SK-N-MC (cell line): ENCODE results near the gene GALNT14.

Experiments used
- DNase-seq: peaks from one replicate; pipeline ENCODE4 v3.0.0-alpha.2; 2011; ENCODE audit warnings: low read depth, low spot score
- H3K27ac ChIP-seq: fragments of 200-600 bp; sonication (generic); 2 replicates; pipeline ENCODE4 v1.5.1; 2016; ENCODE audit warnings: mixed run types
- H3K36me3 ChIP-seq: fragments of 200-600 bp; sonication (generic); 2 replicates; pipeline ENCODE4 v1.6.1; 2017; ENCODE audit warnings: antibody characterized with exemption, low read length, mixed read lengths; ENCODE audit not compliant: insufficient read depth
- H3K4me3 ChIP-seq: fragments of 200-600 bp; sonication (generic); 2 replicates; pipeline ENCODE4 v1.5.1; 2016
- H3K9ac ChIP-seq: fragments of 200-600 bp; sonication (generic); 2 replicates; pipeline ENCODE4 v1.8.0; 2017; ENCODE audit warnings: mixed run types, mixed read lengths; ENCODE audit not compliant: insufficient read length
- H3K9me3 ChIP-seq: fragments of 200-600 bp; sonication (generic); 2 replicates; pipeline ENCODE4 v1.6.1; 2017; ENCODE audit warnings: low read depth, mild to moderate bottlenecking, antibody characterized with exemption, low read length, moderate library complexity, mixed read lengths
- EZH2 ChIP-seq: fragments of 200-600 bp; sonication (generic); IDR thresholded peaks from one replicate; pipeline ENCODE4 v1.6.1; 2017; ENCODE audit warnings: antibody characterized with exemption
- FOXP2 ChIP-seq: optimal IDR thresholded peaks from 2 replicates; pipeline ENCODE3; 2011; ENCODE audit warnings: mild to moderate bottlenecking, moderate library complexity; ENCODE audit not compliant: insufficient read depth; ENCODE audit errors: extremely low read length, control extremely low read depth
- POLR2AphosphoS5 ChIP-seq: IDR thresholded peaks from 2 replicates; pipeline ENCODE4 v1.6.1; 2012; ENCODE audit warnings: mild to moderate bottlenecking, low read depth, low read length, borderline replicate concordance

The GALNT14 gene

DNA sequence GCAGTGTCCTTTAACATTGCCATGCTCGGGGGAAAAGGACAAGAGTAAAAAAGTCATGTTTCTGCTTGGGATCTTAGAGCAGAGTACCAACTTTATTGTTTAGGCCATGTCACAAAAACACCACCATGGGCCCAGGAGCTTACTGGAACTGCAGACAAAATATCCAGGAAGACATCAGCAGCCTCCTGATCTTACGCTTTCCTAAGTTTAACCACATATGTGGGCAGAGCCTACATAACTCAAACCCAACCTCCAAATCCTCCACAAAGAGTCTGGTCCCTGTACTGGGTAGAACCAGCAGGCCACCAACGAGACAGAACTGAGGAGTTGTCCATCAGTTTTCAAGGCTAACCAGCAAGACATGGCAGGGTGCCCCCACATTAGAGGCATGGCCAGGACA is 10.3 kb downstream of the GALNT14 start:
- Histone ChIP-seq H3K36me3 (no peaks in the 10 kb centered on the region), H3K27ac (no peak overlapping the region), H3K9me3 (no peaks in the 10 kb centered on the region), H3K4me3 (no peak overlapping the region), H3K9ac (no peak overlapping the region)
- no peak for TF ChIP-seq POLR2AphosphoS5
- no peak for TF ChIP-seq EZH2
- TF ChIP-seq FOXP2: no peak
- DNase-seq: no peak

GRCh38 chr2:31125918-31126695 is 12.1 kb downstream of the GALNT14 start:
- H3K36me3 ChIP-seq: no peaks in the 10 kb centered on the region
- no peak for TF ChIP-seq EZH2
- TF ChIP-seq FOXP2: no peak
- TF ChIP-seq POLR2AphosphoS5: no peak
- H3K27ac ChIP-seq: no peak overlapping the region
- DNase-seq: no peak
- no peak overlapping the region for H3K4me3 ChIP-seq
- H3K9ac ChIP-seq: no peak overlapping the region
- H3K9me3 ChIP-seq: no peaks in the 10 kb centered on the region

GRCh38 chr2:31124904-31125303 is 13.3 kb downstream of the GALNT14 start:
- no peak for TF ChIP-seq EZH2
- no peak for TF ChIP-seq POLR2AphosphoS5
- TF ChIP-seq FOXP2: no peak
- DNase-seq: no peak
- Histone ChIP-seq H3K9ac (no peak overlapping the region), H3K27ac (no peak overlapping the region), H3K9me3 (no peaks in the 10 kb centered on the region), H3K36me3 (no peaks in the 10 kb centered on the region), H3K4me3 (no peak overlapping the region)

DNA sequence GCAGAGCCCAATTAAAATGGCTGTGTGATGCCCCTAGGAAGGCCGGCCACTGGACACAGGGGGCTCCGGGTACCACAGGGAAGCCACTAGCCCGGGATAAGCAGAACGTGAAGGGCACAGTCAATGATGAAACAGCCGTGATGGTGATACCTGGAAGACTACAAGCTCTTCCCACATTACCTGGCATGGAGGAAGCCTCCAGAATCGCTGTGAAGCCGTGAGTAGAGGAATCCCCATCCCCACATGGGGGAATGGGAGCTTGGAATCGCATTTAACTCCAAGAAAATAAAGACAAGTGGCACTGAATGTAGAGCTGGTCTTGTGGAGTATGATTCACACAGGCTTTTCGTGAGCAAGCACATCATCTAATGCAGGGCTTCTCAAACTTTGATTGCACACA is 16.1 kb downstream of the GALNT14 start:
- no peaks in the 10 kb centered on the region for H3K9me3 ChIP-seq
- TF ChIP-seq POLR2AphosphoS5 (no peak), EZH2 (no peak), FOXP2 (no peak)

DNA sequence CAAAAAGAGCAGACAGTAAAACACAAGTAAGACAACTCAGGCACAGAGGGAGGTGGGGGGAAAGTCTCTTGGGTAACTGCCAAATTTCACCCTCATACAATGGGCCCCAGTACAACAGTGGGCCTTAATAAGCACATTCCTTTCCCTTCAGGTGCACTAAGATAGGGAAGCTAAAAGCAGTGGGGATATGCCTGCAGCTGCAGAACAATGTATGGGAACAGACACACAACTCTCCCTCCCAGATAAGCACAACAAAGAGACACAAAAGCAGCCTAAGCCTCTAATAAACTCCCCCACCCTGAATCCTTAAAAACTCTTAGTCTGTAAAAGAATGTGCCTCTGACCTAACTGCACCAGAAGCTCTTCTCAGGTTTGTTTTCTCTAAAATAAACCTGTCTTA is 24.5 kb downstream of the GALNT14 start:
- H3K9ac ChIP-seq: no peak overlapping the region
- no peak overlapping the region for H3K4me3 ChIP-seq

More for the DNA sequence above, 16.1 kb downstream of the GALNT14 start:
- DNase-seq: no peak
- no peak overlapping the region for H3K9ac ChIP-seq
- no peak overlapping the region for H3K4me3 ChIP-seq
- no peak overlapping the region for H3K27ac ChIP-seq
- no peaks in the 10 kb centered on the region for H3K36me3 ChIP-seq

DNA sequence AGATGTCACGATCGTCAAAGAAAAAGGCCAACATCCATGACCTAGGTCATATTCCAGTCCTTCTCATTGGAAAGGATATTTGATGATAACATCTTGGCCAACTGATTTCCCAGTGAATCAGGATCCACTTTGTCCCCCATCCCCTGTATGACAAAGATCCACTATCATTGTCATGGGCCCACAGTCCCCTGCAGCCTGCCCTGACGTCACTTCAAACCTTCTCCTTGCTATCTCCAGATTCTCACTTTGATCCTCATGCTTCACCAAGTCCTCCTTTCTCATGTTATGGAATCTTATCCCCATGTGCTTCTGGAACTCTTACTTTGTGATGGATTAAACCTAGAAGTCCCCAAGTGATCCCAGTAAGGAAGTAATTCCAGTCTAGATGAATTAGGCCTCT is 25.7 kb downstream of the GALNT14 start:
- no peak overlapping the region for H3K27ac ChIP-seq
- no peak for DNase-seq
- no peak for TF ChIP-seq EZH2
- H3K9ac ChIP-seq: no peak overlapping the region
- H3K9me3 ChIP-seq: no peaks in the 10 kb centered on the region
- no peak overlapping the region for H3K4me3 ChIP-seq
- H3K36me3 ChIP-seq: no peaks in the 10 kb centered on the region

More for the DNA sequence above, 24.5 kb downstream of the GALNT14 start:
- H3K27ac ChIP-seq: no peak overlapping the region
- TF ChIP-seq POLR2AphosphoS5 (no peak), EZH2 (no peak), FOXP2 (no peak)
- H3K9me3 ChIP-seq: no peaks in the 10 kb centered on the region
- no peak for DNase-seq
- no peaks in the 10 kb centered on the region for H3K36me3 ChIP-seq

- Histone ChIP-seq H3K9ac (no peak overlapping the region), H3K4me3 (no peak overlapping the region), H3K9me3 (no peaks in the 10 kb centered on the region), H3K36me3 (no peaks in the 10 kb centered on the region), H3K27ac (no peak overlapping the region)
- TF ChIP-seq POLR2AphosphoS5: no peak
- no peak for DNase-seq
Observed at GRCh38 chr2:31110998-31111397, 27.2 kb downstream of the GALNT14 start.

- Histone ChIP-seq H3K9me3 (no peaks in the 10 kb centered on the region), H3K9ac (no peak overlapping the region), H3K27ac (no peak overlapping the region), H3K4me3 (no peak overlapping the region), H3K36me3 (no peaks in the 10 kb centered on the region)
- DNase-seq: no peak
- TF ChIP-seq POLR2AphosphoS5 (no peak), EZH2 (no peak), FOXP2 (no peak)
Observed at GRCh38 chr2:31110431-31110830, 27.8 kb downstream of the GALNT14 start.

GRCh38 chr2:31109633-31110192 is 28.5 kb downstream of the GALNT14 start:
- no peak for DNase-seq
- no peak overlapping the region for H3K27ac ChIP-seq
- no peak overlapping the region for H3K9ac ChIP-seq
- H3K9me3 ChIP-seq: no peaks in the 10 kb centered on the region
- TF ChIP-seq FOXP2 (no peak), POLR2AphosphoS5 (no peak)
- no peaks in the 10 kb centered on the region for H3K36me3 ChIP-seq
- H3K4me3 ChIP-seq: no peak overlapping the region
